GM12873 (cell line): Measurements from ENCODE around the gene LYZL4.

ENCODE experiments used
- CTCF ChIP-seq: IDR thresholded peaks from 2 replicates; pipeline ENCODE4 v1.5.1; 2012; ENCODE audit warnings: low read depth, mild to moderate bottlenecking, moderate library complexity, low read length, control low read depth; ENCODE audit not compliant: insufficient read depth; ENCODE audit errors: missing control alignments

The LYZL4 gene, protein sequence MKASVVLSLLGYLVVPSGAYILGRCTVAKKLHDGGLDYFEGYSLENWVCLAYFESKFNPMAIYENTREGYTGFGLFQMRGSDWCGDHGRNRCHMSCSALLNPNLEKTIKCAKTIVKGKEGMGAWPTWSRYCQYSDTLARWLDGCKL

DNA sequence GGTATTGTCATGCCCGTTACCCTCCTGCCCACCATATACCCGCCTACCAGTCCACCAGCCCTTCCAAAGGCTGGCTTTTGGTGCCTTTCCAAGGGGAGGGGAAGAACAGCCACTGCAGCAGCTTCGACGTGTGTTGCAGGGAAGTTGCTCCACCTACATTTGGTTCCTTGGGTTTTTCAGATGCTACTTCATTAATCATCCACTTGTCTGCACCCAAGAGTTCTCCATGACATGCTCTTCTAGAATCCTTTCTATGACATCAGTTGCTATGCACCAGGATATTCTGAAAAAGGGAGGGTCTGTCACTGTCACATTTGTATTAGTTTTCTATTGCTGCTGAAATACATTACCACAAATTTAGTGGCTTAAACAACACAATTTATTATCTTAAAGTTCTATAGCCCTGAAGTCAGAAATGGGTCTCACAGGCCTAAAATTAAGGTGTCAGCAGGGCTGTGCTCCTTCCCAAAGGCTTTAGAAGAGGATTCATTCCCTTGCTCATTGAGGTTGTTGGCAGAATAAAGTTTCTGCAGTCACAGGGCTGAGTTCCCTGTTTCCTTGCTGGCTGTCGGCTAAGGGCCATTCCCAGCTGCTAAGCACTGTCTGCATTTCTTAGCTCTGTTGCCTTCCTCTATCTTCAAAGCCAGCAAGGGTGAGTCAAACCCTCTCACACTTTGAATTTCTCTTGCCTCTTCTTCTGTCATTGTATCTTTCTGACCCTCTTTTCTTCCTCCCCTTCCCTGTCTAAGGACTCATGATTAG is at the start of gene LYZL4:
TSS of gene LYZL4 (minus strand) at position 241 of the 762 bp plus-strand sequence. CDS start 3,359 bp downstream, outside the sequence.
- no peak for TF ChIP-seq CTCF

- no peak for TF ChIP-seq CTCF
Measured at GRCh38 chr3:42459151-42459550, 48.7 kb upstream of the LYZL4 start.

DNA sequence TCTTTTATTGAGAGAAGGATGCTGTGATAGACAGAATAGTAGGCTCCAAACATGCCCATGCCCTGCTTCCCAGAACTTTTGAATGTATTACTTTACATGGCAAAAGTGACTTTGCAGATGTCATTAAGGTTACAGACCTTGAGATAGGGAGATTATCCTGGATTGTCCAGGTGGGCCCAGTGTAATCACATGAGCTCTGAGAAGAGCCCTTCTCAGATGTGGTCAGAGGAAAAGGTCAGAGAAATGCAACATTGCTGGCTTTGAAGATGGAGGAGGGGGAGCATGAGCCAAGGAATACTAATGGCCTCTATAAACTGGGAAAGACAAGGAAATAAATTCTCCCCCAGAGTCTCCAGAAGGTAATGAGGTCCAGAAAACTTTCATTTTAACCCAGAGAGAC is 45.8 kb upstream of the LYZL4 start:
- TF ChIP-seq CTCF, result no peak

DNA sequence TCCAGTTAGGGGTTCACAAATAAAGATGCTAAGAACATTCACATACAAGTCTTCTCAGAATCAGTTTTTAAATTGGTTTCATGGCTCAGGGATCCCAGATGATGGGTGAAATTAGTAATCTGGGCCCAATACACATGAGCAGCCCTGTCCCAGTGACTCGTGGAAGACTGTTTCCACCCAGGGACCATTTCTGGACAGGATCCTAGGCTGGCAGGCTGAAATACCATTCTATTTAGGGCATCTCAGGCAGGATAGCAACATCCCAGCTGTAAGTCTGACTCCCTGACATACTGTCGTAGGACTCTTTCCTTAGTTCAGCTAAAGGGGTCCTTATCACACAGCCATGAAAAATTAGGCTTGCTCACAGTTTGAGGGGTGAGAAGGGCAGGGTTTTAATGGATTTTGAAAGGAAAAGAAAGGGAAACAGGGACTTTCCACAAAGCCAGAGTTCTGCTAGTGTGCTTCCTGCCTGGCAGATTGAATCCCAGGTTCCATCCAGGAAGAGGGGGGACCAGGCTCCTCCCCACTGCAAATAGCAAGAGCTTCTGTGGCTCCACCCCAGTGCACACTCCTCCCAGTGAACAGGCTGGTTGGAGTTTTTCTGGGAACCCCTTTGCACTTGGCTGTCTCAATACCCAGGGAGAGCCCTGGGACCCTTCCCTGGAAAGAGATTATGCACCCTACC is 41.3 kb upstream of the LYZL4 start:
- no peak for TF ChIP-seq CTCF

DNA sequence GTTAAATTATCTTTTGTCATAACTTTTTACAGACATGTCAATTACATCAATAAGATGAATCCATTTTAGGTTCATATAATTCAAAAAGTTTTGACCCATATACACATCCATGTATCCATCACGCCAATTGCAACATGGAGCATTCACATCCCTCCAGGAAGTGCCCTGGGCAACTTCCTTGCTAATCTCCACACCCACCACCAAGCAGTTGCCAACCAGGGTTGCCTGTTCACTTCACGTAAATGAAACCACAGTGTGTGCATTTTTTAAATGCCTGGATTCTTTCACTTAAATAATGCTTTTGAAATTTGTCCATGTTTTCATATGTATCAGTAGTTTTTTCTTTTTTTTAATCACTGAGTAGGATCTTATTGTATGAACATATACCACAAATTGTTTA is 40.7 kb upstream of the LYZL4 start:
- TF ChIP-seq CTCF, result no peak

- TF ChIP-seq CTCF, result no peak
Measured at GRCh38 chr3:42450567-42450966, 40.2 kb upstream of the LYZL4 start.

- no peak for TF ChIP-seq CTCF
Measured at GRCh38 chr3:42447481-42447880, 37.1 kb upstream of the LYZL4 start.
